GM13977 (cell line): ENCODE measurements around the gene HAO1.

Source experiments
- DNase-seq: peaks from one replicate; pipeline ENCODE4 v3.0.0; 2012; ENCODE audit warnings: low spot score
- CTCF ChIP-seq: IDR thresholded peaks from 2 replicates; pipeline ENCODE4 v1.5.1; 2012; ENCODE audit warnings: mild to moderate bottlenecking, control low read depth; ENCODE audit not compliant: insufficient read depth; ENCODE audit errors: extremely low read depth, missing control alignments
- in situ Hi-C: fragments of 300-500 bp; cut with MboI; formaldehyde crosslinking; loops from one replicate; pipeline ENCODE4 v1.12.0; 2022; ENCODE audit warnings: low sequenced_read_pairs, low pct_unique_long_range_greater_than_20kb, mixed read lengths, inconsistent platforms; ENCODE audit not compliant: unreplicated experiment

HAO1 gene

DNA sequence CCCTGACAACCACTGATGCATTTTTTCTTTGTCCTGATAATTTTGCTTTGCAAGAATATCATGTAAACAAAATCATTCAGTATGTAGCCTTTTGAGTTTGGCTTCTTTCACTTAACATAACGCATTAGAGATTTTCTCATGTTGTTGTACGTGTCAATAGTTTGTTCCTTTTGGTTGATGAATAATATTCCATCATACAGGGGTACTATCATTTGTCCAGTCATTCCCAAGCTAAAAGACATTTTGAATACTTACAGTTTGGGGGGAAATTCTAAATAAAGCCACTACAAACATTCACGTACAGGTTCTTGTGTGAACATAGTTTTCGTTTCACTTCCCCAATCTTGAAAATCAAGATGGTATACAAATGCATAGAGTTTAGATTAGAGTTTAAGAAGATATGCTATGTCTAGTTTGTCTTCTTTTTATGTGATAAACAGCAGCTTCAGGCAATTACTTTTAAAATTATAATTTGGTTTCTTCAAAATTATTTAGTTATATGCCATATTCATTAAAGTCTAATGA, 5.2 kb downstream of the HAO1 start:
- peak; percentile 23 for DNase-seq
- in situ Hi-C loops: no loop called here
- no peak for TF ChIP-seq CTCF

- TF ChIP-seq CTCF: no peak
- in situ Hi-C loops: no loop called here
- no peak for DNase-seq
Observed at GRCh38 chr20:7933346-7933745, 6.9 kb downstream of the HAO1 start.

- in situ Hi-C loops: no loop called here
- TF ChIP-seq CTCF: no peak
- DNase-seq: no peak
Observed at GRCh38 chr20:7930343-7930742, 9.9 kb downstream of the HAO1 start.

DNA sequence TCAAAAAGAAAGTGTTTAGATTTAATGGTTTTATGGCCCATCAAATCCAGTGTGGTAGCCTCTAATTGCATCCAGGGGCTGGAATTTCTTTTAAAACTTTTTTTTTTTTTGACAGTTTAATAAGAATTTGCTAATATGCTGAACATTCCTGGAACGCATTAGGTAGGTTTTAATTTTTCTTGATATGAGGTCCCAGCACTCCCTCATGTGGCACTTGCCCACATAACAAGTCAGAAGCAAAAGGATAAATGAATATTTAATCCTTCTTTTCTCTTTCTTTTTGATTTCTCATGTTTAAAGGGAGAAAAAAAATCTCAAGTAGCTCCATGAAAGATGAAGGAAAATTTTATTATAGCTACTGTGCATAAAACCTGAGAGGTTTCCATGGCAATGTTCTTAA, 13.5 kb downstream of the HAO1 start:
- peak; percentile 34 for TF ChIP-seq CTCF
- in situ Hi-C loops: no loop called here
- DNase-seq: no peak

- in situ Hi-C loops: no loop called here
- no peak for TF ChIP-seq CTCF
- DNase-seq: no peak
Observed at GRCh38 chr20:7926323-7926722, 13.9 kb downstream of the HAO1 start.

DNA sequence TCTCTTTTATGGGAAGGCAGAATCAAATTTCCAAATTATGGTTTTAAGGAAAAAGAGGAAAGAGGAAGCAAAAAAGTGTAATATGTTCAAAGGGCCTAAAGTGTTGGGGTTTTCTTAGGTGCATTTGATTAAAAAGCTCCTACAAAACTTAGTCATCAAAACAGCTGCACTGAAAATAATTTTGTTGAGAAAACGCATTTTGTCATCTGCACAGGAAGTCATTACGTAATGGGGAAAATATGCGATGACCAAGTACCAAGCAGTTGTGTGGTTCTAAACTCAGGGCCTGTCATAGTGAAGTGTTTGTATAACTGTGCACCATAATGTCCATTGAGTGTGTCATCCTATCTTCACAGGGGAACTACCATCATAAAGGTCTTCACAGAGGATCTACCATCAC, 15.6 kb downstream of the HAO1 start:
- in situ Hi-C loops: no loop called here
- no peak for TF ChIP-seq CTCF
- no peak for DNase-seq

GRCh38 chr20:7916648-7917047, 23.6 kb downstream of the HAO1 start:
- TF ChIP-seq CTCF: no peak
- DNase-seq: no peak
- in situ Hi-C loops: no loop called here
